ENCODE measurements around the gene GTF3C5.
"Not testable (repeated sequence)": the region's sequence is repeated elsewhere in the genome, so short reads cannot be mapped to it uniquely, and the experiment has no call there.

The GTF3C5 gene

DNA sequence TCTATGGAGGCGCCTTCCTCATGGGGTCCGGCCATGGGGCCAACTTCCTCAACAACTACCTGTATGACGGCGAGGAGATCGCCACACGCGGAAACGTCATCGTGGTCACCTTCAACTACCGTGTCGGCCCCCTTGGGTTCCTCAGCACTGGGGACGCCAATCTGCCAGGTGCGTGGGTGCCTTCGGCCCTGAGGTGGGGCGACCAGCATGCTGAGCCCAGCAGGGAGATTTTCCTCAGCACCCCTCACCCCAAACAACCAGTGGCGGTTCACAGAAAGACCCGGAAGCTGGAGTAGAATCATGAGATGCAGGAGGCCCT, 34.2 kb downstream of the GTF3C5 start:
- no peak overlapping the region for H3K27ac ChIP-seq
- no peak for DNase-seq (ENCODE audit: low read depth, low spot score)

DNA sequence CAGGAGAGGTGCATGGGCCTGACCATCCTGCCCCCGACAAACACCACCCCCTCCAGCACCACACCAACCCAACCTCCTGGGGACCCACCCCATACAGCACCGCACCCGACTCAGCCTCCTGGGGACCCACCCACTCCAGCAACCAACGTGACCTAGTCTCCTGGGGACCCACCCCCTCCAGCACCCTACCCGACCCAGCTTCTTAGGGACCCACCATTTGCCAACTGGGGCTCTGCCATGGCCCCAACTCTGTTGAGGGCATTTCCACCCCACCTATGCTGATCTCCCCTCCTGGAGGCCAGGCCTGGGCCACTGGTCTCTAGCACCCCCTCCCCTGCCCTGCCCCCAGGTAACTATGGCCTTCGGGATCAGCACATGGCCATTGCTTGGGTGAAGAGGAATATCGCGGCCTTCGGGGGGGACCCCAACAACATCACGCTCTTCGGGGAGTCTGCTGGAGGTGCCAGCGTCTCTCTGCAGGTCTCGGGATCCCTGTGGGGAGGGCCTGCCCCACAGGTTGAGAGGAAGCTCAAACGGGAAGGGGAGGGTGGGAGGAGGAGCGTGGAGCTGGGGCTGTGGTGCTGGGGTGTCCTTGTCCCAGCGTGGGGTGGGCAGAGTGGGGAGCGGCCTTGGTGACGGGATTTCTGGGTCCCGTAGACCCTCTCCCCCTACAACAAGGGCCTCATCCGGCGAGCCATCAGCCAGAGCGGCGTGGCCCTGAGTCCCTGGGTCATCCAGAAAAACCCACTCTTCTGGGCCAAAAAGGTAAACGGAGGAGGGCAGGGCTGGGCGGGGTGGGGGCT, 35.6 kb downstream of the GTF3C5 start:
- no peak overlapping the region for H3K27ac ChIP-seq
- no peak for DNase-seq (ENCODE audit: low read depth, low spot score)

DNA sequence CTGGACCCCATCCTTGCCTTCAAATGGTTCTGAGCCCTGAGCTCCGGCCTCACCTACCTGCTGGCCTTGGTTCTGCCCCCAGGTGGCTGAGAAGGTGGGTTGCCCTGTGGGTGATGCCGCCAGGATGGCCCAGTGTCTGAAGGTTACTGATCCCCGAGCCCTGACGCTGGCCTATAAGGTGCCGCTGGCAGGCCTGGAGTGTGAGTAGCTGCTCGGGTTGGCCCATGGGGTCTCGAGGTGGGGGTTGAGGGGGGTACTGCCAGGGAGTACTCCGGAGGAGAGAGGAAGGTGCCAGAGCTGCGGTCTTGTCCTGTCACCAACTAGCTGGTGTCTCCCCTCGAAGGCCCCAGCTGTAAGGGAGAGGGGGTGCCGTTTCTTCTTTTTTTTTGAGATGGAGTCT, 36.2 kb downstream of the GTF3C5 start:
- no peak for DNase-seq (ENCODE audit: low read depth, low spot score)
- H3K27ac ChIP-seq = no peak overlapping the region

DNA sequence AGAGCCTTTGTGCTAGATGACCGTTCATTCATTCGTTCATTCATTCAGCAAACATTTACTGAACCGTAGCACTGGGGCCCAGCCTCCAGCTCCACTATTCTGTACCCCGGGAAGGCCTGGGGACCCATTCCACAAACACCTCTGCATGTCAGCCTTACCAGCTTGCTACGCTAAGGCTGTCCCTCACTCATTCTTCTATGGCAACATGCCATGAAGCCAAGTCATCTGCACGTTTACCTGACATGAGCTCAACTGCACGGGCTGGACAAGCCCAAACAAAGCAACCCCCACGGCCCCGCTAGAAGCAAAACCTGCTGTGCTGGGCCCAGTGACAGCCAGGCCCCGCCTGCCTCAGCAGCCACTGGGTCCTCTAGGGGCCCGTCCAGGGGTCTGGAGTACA, 37.0 kb downstream of the GTF3C5 start:
- no peak overlapping the region for H3K27ac ChIP-seq
- DNase-seq (ENCODE audit: low read depth, low spot score) = peak; percentile 68

DNA sequence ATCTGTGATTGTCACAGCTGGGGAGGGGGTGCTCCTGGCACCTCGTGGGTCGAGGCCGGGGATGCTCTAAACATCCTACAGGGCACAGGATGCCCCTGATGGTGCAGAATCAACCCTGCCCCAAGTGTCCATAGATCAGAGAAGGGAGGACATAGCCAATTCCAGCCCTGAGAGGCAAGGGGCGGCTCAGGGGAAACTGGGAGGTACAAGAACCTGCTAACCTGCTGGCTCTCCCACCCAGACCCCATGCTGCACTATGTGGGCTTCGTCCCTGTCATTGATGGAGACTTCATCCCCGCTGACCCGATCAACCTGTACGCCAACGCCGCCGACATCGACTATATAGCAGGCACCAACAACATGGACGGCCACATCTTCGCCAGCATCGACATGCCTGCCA, 37.6 kb downstream of the GTF3C5 start:
- not testable (repeated sequence) for H3K27ac ChIP-seq; DNase-seq (ENCODE audit: low read depth, low spot score)

DNA sequence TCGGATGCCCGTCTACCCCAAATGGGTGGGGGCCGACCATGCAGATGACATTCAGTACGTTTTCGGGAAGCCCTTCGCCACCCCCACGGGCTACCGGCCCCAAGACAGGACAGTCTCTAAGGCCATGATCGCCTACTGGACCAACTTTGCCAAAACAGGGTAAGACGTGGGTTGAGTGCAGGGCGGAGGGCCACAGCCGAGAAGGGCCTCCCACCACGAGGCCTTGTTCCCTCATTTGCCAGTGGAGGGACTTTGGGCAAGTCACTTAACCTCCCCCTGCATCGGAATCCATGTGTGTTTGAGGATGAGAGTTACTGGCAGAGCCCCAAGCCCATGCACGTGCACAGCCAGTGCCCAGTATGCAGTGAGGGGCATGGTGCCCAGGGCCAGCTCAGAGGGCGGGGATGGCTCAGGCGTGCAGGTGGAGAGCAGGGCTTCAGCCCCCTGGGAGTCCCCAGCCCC, 39.7 kb downstream of the GTF3C5 start:
- DNase-seq (ENCODE audit: low read depth, low spot score); H3K27ac ChIP-seq: not testable (repeated sequence)

DNA sequence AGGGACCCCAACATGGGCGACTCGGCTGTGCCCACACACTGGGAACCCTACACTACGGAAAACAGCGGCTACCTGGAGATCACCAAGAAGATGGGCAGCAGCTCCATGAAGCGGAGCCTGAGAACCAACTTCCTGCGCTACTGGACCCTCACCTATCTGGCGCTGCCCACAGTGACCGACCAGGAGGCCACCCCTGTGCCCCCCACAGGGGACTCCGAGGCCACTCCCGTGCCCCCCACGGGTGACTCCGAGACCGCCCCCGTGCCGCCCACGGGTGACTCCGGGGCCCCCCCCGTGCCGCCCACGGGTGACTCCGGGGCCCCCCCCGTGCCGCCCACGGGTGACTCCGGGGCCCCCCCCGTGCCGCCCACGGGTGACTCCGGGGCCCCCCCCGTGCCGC, 40.2 kb downstream of the GTF3C5 start:
- DNase-seq (ENCODE audit: low read depth, low spot score); H3K27ac ChIP-seq: not testable (repeated sequence)

DNA sequence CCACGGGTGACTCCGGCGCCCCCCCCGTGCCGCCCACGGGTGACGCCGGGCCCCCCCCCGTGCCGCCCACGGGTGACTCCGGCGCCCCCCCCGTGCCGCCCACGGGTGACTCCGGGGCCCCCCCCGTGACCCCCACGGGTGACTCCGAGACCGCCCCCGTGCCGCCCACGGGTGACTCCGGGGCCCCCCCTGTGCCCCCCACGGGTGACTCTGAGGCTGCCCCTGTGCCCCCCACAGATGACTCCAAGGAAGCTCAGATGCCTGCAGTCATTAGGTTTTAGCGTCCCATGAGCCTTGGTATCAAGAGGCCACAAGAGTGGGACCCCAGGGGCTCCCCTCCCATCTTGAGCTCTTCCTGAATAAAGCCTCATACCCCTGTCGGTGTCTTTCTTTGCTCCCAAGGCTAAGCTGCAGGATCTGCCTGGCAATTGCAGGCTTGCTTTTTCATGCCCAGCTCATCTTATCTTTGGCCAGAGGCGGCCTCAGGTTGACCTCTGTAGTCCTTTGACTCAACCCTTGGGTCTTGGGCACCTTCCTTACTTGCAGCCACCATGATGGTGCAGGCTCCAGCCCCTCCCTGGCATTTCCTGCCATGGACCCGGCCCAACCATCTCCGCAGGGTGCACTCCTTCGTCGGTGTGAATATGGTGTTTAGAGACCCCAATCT, 40.8 kb downstream of the GTF3C5 start:
- H3K27ac ChIP-seq = no peak overlapping the region
- DNase-seq (ENCODE audit: low read depth, low spot score) = no peak

DNA sequence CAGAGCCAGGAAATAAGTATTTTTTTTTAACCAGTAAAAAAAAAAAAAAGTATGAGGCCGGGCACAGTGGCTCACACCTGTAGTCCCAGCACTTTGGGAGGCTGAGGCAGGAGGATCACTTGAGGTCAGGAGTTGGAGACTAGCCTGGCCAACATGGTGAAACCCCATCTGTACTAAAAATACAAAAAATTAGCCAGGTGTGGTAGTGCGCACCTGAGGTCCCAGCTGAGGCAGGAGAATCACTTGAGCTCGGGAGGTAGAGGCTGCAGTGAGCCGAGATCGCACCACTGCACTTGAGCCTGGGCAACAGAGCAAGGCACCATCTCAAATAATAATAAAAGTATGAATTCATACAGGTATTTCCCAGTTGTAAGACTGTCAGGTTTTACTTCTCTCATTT, 41.4 kb downstream of the GTF3C5 start:
- H3K27ac ChIP-seq; DNase-seq (ENCODE audit: low read depth, low spot score): not testable (repeated sequence)

DNA sequence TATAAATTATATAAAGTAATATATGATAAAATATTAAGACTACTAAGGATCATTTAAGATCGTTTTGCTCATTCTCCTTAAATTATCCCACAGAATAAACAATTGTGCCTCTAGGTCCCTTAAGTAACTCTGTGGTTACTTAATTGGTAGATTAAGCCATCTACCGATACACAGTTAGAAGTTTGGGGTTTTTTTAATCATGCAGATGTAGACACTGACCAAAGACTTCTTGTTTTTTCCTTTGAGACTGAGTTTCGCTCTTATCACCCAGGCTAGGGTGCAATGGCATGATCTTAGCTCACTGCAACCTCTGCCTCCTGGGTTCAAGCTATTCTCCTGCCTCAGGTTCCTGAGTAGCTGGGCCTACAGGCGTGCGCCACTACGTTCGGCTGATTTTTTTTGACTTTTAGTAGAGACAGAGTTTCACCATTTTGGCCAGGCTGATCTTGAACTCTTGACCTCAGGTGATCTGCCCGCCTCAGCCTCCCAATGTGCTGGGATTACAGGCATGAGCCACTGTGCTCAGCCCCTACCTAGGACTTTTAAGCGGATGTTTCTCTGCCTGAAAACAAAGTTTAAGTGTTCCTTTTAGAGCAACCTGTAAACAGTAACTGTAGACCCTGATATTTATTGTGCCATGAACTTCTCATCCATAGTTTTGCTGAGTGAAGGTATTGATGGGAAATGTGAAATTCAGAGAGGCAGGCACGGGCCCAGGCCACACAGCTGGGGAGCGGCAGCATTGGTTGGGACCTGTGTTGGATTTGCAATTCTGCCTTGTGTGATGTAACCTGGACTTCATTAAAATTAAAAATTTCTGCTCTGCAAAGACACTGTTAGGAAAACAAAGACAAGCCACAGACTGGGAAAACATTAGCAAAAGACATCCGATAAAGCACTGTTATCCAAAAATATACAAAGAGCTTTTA, 42.6 kb downstream of the GTF3C5 start:
- no peak for DNase-seq (ENCODE audit: low read depth, low spot score)
- no peak overlapping the region for H3K27ac ChIP-seq

DNA sequence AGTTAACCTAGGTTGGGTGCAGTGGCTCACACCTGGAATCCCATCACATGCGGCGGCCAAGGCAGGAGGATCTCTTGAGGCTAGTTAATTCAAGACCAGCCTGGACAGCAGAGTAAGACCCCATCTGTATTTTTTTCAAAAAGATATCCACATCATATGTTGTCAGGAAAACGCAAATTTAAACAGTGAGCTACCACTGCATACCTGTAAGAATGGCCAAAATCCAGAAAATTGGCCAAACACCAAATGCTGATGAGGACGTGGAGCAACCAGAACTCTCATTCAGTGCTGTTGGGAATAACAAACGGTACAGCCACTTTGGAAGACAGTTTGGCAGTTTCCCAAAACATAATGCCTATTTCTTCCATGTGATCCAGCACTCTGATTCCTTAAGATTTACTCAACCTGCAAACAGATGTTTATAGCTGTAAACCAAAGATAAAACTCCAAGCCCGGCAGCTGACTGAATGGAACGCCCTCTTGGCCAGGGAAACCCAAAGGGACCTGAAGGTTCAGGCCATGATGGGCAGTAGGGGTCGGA, 43.4 kb downstream of the GTF3C5 start:
- no peak overlapping the region for H3K27ac ChIP-seq
- DNase-seq (ENCODE audit: low read depth, low spot score) = no peak

DNA sequence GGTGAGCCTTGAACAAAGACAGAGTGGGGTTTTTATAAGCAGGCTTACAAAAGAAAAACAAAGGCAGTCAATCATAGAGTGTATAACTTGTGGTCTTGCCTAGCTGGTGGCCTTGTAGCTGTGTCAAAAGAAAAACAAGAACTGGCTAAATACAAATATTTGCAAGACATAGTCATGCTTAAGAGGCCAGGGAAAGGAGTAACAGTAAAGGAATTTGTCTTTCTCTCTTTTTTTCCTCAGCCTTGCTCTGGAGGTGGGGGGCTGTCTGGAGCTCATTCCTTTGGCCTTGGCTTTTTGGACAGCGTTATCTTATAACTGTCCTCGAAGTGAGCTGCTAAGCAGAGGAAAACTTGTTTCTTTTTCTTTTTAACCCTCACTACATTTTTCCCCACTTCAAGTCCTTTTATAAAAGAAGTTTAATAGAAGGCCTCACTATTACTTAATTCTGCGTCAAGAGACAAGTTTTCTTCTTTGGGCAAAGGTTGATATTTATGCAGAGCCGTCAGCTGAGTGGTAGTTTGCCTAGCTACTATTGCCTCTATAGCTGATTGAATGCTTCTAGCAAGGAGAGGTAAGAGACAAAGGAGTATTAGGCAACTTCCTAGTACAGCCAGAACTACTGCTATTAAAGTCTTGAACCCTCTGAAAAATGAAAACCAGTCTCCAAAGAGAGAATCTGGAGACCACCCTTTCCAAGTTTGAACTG, 45.3 kb downstream of the GTF3C5 start:
- no peak for DNase-seq (ENCODE audit: low read depth, low spot score)
- no peak overlapping the region for H3K27ac ChIP-seq

DNA sequence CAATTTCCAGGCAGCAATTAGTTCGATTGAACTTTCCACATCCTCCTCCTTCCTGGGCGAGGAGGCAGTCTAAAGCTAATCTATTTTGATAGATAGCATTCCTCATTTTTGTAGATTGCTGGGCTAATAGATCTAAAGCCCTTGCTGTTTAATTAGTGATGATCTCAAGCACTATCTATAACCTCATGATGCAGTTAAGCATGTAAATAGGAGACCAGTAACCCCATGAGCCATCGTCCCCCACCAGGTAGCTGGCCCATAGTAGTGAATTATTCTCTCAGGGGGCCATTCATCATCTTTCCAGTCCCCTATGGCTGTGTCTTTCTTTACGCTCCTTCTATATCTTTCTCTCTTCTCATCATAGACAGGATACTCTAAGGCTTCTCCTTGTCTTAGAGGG, 45.9 kb downstream of the GTF3C5 start:
- DNase-seq (ENCODE audit: low read depth, low spot score) = no peak

DNA sequence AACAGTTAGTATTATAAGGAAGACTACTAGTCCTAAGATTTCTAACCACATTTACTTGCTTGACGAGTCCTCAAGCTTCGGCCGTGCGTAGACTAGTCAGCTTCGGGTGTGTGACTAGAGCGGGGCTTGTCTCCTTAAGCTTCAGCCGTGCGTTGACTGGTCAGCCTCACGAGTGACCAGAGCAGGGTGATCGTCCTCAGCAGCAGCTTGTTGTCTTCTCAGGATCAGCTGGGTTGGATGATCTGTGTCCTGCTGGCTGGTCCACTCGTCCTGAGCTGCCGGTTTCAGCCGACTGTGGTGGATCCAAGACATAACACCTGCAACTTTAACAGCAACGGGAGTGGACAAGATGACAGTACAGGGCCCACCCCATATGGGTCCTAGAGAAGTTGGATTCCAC, 47.7 kb downstream of the GTF3C5 start:
- DNase-seq (ENCODE audit: low read depth, low spot score) = no peak
- H3K27ac ChIP-seq = no peak overlapping the region

More for the DNA sequence above, 45.9 kb downstream of the GTF3C5 start:
- no peak overlapping the region for H3K27ac ChIP-seq

DNA sequence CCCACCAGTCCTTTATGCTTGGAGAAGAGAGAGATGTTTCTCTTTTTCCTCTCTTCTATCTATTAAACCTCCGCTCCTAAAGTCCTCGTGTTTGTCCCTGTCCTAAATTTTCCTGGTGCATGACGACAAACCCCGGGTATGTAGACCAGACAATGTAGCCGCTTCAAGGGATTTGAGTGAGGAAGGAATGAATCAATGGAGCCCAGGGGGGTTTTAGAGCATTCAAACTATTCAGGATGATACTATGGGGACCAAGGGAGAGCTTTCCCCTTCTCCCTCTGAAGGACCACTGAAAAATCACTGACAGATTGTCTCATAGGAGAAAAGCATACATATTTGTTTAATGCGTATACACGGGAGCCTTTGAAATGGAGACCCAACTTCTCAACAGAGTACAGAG, 49.4 kb downstream of the GTF3C5 start:
- H3K27ac ChIP-seq = no peak overlapping the region
- DNase-seq (ENCODE audit: low read depth, low spot score) = no peak

DNA sequence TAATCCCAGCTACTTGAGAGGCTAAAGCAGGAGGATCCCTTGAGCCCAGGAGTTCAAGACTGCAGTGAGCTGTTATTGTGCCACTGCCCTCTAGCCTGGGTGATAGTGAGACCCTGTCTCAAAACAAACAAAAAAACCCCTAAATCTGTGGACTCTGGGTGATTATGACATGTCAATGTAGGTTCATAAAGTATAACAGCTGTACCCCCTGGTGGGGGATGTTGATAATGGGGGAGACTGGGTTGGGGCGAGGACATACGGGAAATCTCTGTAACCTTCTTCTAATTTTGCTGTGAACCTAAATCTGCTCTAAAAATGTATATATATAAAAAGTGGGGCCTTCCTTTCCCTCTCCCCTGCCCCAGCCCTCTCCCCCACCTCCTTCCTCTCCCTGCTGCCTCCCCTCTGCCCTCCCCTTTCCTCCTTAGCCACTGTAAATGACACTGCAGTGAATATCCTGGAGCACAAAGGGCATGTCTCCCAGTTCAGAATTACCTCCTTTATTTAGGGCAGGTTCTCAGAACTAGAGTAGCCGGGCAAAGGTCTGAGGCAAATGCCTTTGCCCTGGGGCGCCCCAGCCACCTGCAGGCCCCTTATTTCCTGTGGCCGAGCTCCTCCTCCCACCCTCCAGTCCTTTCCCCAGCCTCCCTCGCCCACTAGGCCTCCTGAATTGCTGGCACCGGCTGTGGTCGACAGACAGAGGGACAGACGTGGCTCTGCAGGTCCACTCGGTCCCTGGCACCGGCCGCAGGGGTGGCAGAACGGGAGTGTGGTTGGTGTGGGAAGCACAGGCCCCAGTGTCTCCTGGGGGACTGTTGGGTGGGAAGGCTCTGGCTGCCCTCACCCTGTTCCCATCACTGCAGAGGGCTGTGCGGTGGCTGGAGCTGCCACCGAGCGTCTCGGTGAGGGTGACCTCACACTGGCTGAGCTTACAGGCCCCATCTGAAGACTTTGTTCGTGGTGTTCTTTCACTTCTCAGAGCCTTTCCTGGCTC, 50.3 kb downstream of the GTF3C5 start:
- DNase-seq (ENCODE audit: low read depth, low spot score) = not testable (repeated sequence)

DNA sequence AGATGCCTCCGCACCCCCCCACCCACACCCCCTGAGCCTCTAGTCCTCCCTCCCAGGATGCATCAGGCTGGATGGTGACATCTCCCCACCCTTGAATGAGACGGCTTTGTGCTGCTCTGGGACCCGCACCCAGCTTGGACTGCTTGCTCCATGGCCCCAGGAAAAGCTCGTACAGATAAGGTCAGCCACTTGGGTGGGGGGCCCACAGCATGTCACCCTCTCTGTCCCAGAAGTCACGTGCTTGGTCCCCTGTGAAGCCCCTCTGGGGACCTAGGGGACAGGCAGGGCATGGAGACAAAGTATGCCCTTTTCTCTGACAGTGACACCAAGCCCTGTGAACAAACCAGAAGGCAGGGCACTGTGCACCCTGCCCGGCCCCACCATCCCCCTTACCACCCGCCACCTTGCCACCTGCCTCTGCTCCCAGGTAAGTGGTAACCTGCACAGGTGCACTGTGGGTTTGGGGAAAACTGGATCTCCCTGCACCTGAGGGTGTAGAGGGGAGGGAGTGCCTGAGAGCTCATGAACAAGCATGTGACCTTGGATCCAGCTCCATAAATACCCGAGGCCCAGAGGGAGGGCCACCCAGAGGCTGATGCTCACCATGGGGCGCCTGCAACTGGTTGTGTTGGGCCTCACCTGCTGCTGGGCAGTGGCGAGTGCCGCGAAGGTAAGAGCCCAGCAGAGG, 51.3 kb downstream of the GTF3C5 start:
- DNase-seq (ENCODE audit: low read depth, low spot score); H3K27ac ChIP-seq: not testable (repeated sequence)

More for the DNA sequence above, 50.3 kb downstream of the GTF3C5 start:
- not testable (repeated sequence) for H3K27ac ChIP-seq

DNA sequence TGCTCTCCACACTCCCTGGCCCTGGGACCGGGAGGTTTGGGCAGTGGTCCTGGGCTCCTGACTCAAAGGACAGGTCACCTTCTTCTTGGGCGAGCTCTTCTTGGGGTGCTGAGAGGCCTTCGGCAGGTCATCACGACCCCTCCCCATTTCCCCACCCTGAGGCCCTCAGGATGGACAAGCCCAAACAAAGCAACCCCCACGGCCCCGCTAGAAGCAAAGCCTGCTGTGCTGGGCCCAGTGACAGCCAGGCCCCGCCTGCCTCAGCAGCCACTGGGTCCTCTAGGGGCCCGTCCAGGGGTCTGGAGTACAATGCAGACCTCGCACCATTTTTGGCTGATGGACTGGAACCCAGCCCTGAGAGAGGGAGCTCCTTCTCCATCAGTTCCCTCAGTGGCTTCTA, 52.9 kb downstream of the GTF3C5 start:
- DNase-seq (ENCODE audit: low read depth, low spot score); H3K27ac ChIP-seq: not testable (repeated sequence)

Data from epithelial cell of prostate (primary cell).